Endothelial cell of umbilical vein (primary cell): Measurements from ENCODE around the gene KLHL24. TPM values are rescaled to one million over a fixed set of nuclear protein-coding genes. Genes with fewer than 3 reads are reported as not detected.

ENCODE experiments used
- BruUV-seq: library from RNA; stranded (reverse); fragments of 400-500 nt; replicated peaks from 2 replicates; lab custom pipeline; 2021; lab: Mats Ljungman, UMichigan
- CTCF ChIA-PET: fragments of 300-600, 350-600 bp; sonication (Branson Sonifier 250); formaldehyde crosslinking; loops from one replicate; lab custom pipeline; 2021; ENCODE audit warnings: antibody characterized with exemption, inconsistent platforms; lab: Charles Lee
- POLR2A ChIA-PET: fragments of 300-600, 350-600 bp; sonication (Branson Sonifier 250); formaldehyde crosslinking; loops from one replicate; lab custom pipeline; 2021; ENCODE audit warnings: antibody characterized with exemption, inconsistent platforms; lab: Charles Lee
- DNase-seq: peaks from one replicate; pipeline ENCODE4 v3.0.0-alpha.2; 2011; ENCODE audit warnings: low read depth, low spot score
- FAIRE-seq: peaks from 2 replicates; lab custom pipeline; 2011; peaks lifted over from hg19 to GRCh38; lab: Jason Lieb, UNC
- H2AFZ ChIP-seq: 2 replicates; pipeline ENCODE4 v1.6.0; 2012; ENCODE audit warnings: low read depth, low read length, control low read depth, inconsistent platforms
- H3K27ac ChIP-seq: 2 replicates; pipeline ENCODE4 v1.5.1; 2011; ENCODE audit warnings: low read depth, mild to moderate bottlenecking, control low read depth, low read length, moderate library complexity; ENCODE audit not compliant: insufficient read depth
- H3K27me3 ChIP-seq, 2 experiments: 2 replicates each; pipeline versions ENCODE4 v1.6.0 to v1.6.1; 2011; ENCODE audit warnings: low read length in 2 of 2, mixed read lengths in 1 of 2; ENCODE audit not compliant: control insufficient read depth in 2 of 2, insufficient read depth in 2 of 2
- H3K36me3 ChIP-seq, 2 experiments: 2 replicates in 1 of 2; 3 replicates in 1 of 2; pipeline ENCODE4 v1.5.1; 2011; ENCODE audit warnings: low read length in 2 of 2, mild to moderate bottlenecking in 1 of 2, moderate library complexity in 1 of 2; ENCODE audit not compliant: control insufficient read depth in 2 of 2, insufficient read depth in 2 of 2; ENCODE audit errors: extremely low read depth in 1 of 2
- H3K4me1 ChIP-seq: 3 replicates; pipeline ENCODE4 v1.5.1; 2011; ENCODE audit warnings: mild to moderate bottlenecking, low read length; ENCODE audit not compliant: control insufficient read depth, insufficient read depth; ENCODE audit errors: extremely low read depth
- H3K4me2 ChIP-seq: 2 replicates; pipeline ENCODE4 v1.6.1; 2011; ENCODE audit warnings: low read length, control low read depth, mixed read lengths; ENCODE audit not compliant: insufficient read depth
- H3K4me3 ChIP-seq, 3 experiments: fragments of 200-600 bp in 1 of 3; sonication (generic), shearing (Covaris generic) in 1 of 3; replicated peaks in 1 of 3; 2 replicates each; pipeline ENCODE4 v1.5.1; 2011 to 2016; ENCODE audit warnings: control low read depth in 3 of 3, low read length in 3 of 3, mild to moderate bottlenecking in 2 of 3, inconsistent platforms in 1 of 3, low read depth in 1 of 3, moderate library complexity in 1 of 3; ENCODE audit not compliant: insufficient read depth in 1 of 3
- H3K79me2 ChIP-seq: 2 replicates; pipeline ENCODE4 v1.6.0; 2012; ENCODE audit warnings: low read length, inconsistent platforms; ENCODE audit not compliant: control insufficient read depth, insufficient read depth
- H3K9ac ChIP-seq: replicated peaks from 2 replicates; pipeline ENCODE3; 2011; ENCODE audit warnings: low read length, control low read depth; ENCODE audit not compliant: insufficient read depth; ENCODE audit errors: extremely low read depth
- H3K9me1 ChIP-seq: replicated peaks from 3 replicates; pipeline ENCODE4 v1.6.0; 2011; ENCODE audit warnings: mild to moderate bottlenecking, low read length; ENCODE audit not compliant: control insufficient read depth, insufficient read depth; ENCODE audit errors: extremely low read depth
- H3K9me3 ChIP-seq: replicated peaks from 2 replicates; pipeline ENCODE4 v1.5.1; 2012; ENCODE audit warnings: low read length, inconsistent platforms; ENCODE audit not compliant: control insufficient read depth, insufficient read depth
- H4K20me1 ChIP-seq: replicated peaks from 2 replicates; pipeline ENCODE3; 2011; ENCODE audit warnings: mild to moderate bottlenecking, low read length; ENCODE audit not compliant: control insufficient read depth, insufficient read depth; ENCODE audit errors: extremely low read depth
- CTCF ChIP-seq, 2 donors: IDR thresholded peaks; 1 replicate in 1 of 2; 2 replicates in 1 of 2; pipeline ENCODE4 v1.5.1; 2011; ENCODE audit warnings: low read length in 2 of 2, mild to moderate bottlenecking in 2 of 2, moderate library complexity in 2 of 2, control low read depth in 1 of 2, inconsistent platforms in 1 of 2, low read depth in 1 of 2; ENCODE audit not compliant: insufficient read depth in 1 of 2; ENCODE audit errors: extremely low read depth in 1 of 2
- EZH2 ChIP-seq: IDR thresholded peaks from 2 replicates; pipeline ENCODE4 v1.6.1; 2012; ENCODE audit warnings: borderline replicate concordance, low read depth, mild to moderate bottlenecking, moderate library complexity, low read length, inconsistent platforms; ENCODE audit not compliant: severe bottlenecking
- FOS ChIP-seq: IDR thresholded peaks from 2 replicates; pipeline ENCODE4 v1.6.1; 2011; ENCODE audit warnings: mild to moderate bottlenecking, low read length, moderate library complexity, borderline replicate concordance; ENCODE audit not compliant: insufficient read depth
- GATA2 ChIP-seq: IDR thresholded peaks from 2 replicates; pipeline ENCODE4 v1.7.0; 2011; ENCODE audit warnings: low read depth, mild to moderate bottlenecking, moderate library complexity, mixed read lengths, low read length; ENCODE audit not compliant: insufficient read length, insufficient read depth
- JUN ChIP-seq: IDR thresholded peaks from 2 replicates; pipeline ENCODE4 v1.6.1; 2011; ENCODE audit warnings: borderline replicate concordance, low read depth; ENCODE audit not compliant: insufficient read length, insufficient read depth
- MAX ChIP-seq: IDR thresholded peaks from 2 replicates; pipeline ENCODE4 v1.6.1; 2011; ENCODE audit not compliant: insufficient read depth, insufficient read length
- MYC ChIP-seq: IDR thresholded peaks from one replicate; pipeline ENCODE4 v1.6.1; 2011; ENCODE audit warnings: mild to moderate bottlenecking, low read depth, low read length
- POLR2A ChIP-seq: IDR thresholded peaks from 2 replicates; pipeline ENCODE4 v1.6.1; 2012; ENCODE audit warnings: low read depth, mild to moderate bottlenecking, control low read depth, low read length
- POLR2AphosphoS5 ChIP-seq: IDR thresholded peaks from 2 replicates; pipeline ENCODE4 v1.6.1; 2012; ENCODE audit warnings: low read depth, mild to moderate bottlenecking, control low read depth, low read length, moderate library complexity; ENCODE audit not compliant: insufficient read depth
- dilution Hi-C: fragments of 300-500 bp; cut with MboI; formaldehyde crosslinking; loops from one replicate; pipeline ENCODE4 v1.15.0; 2019; ENCODE audit warnings: low sequenced_read_pairs; ENCODE audit not compliant: extremely low pct_ligation_motif_present
- intact Hi-C: fragments of 100-400 bp; cut with micrococcal nuclease; formaldehyde crosslinking; loops from one replicate; pipeline ENCODE4 v1.10.0; 2022
- polyA plus RNA-seq, 4 experiments: library from polyadenylated mRNA; depleted of rRNA in 3 of 4; stranded (reverse) in 3 of 4; unstranded in 1 of 4; fragments of >200 nt; gene quantifications; 2 replicates each; pipeline versions ENCODE4 v1.2.1 to v1.2.3, GENCODE V29; 2011 to 2012; ENCODE audit warnings: missing spikeins in 1 of 4
- total RNA-seq: library from RNA; stranded (reverse); gene quantifications from 2 replicates; pipeline ENCODE4 v1.2.3, GENCODE V29; 2021

KLHL24 gene
- total and polyA plus RNA-seq, 2 donors (not counting 3 experiments of a cell fraction or from before 2014, with no cell fraction given): 14.0 to 46.2 TPM

- intact Hi-C loops (no loop called here), dilution Hi-C loops (no loop called here)
- no peak for TF ChIP-seq MAX
- TF ChIP-seq GATA2: no peak
- no peak for TF ChIP-seq CTCF (IDR thresholded peaks at IDR 0.05; ENCODE audit: extremely low read depth in 1 of 2, insufficient read depth in 1 of 2, low read depth in 1 of 2, low read length in 2 of 2)
- no peak for TF ChIP-seq EZH2
- TF ChIP-seq POLR2A: no peak
- TF ChIP-seq MYC: no peak
- no peak for TF ChIP-seq JUN
- no peak for TF ChIP-seq FOS
- no peak for TF ChIP-seq POLR2AphosphoS5
- DNase-seq (no peak), FAIRE-seq (no peak)
- Histone ChIP-seq H3K27ac (no peak overlapping the region), H4K20me1 (no peaks in the 10 kb centered on the region), H3K9me1 (no peaks in the 10 kb centered on the region), H3K4me1 (no peaks in the 10 kb centered on the region), H3K9ac (no peak overlapping the region), H3K4me3 (no peak overlapping the region), H3K27me3 (no peaks in the 10 kb centered on the region), H3K4me2 (no peak overlapping the region), H3K9me3 (no peaks in the 10 kb centered on the region), H2AFZ (no peak overlapping the region), H3K79me2 (no peaks in the 10 kb centered on the region), H3K36me3 (no peaks in the 10 kb centered on the region)
- no TSS peak for BruUV-seq
- CTCF ChIA-PET: no interaction called here
- POLR2A ChIA-PET: no interaction called here
These were observed 52.3 kb downstream of the KLHL24 start for GRCh38 chr3:183687705-183688104.
